Measurements from ENCODE around the gene TSC2.

- no peak for TF ChIP-seq CTCF (conservative IDR thresholded peaks at IDR 0.05)
- no peak for TF ChIP-seq ZFX (IDR thresholded peaks at IDR 0.05)
These were observed 32.2 kb downstream of the TSC2 start for GRCh38 chr16:2079991-2080390.
